Endothelial cell of umbilical vein (primary cell): ENCODE data around the gene CREB3L2. TPM values are rescaled to one million over a fixed set of nuclear protein-coding genes. Genes with fewer than 3 reads are reported as not detected.

ENCODE experiments used
- BruUV-seq: library from RNA; stranded (reverse); fragments of 400-500 nt; replicated peaks from 2 replicates; lab custom pipeline; 2021; lab: Mats Ljungman, UMichigan
- CTCF ChIA-PET: fragments of 300-600, 350-600 bp; sonication (Branson Sonifier 250); formaldehyde crosslinking; loops from one replicate; lab custom pipeline; 2021; ENCODE audit warnings: antibody characterized with exemption, inconsistent platforms; lab: Charles Lee
- POLR2A ChIA-PET: fragments of 300-600, 350-600 bp; sonication (Branson Sonifier 250); formaldehyde crosslinking; loops from one replicate; lab custom pipeline; 2021; ENCODE audit warnings: antibody characterized with exemption, inconsistent platforms; lab: Charles Lee
- DNase-seq: peaks from one replicate; pipeline ENCODE4 v3.0.0-alpha.2; 2011; ENCODE audit warnings: low read depth, low spot score
- FAIRE-seq: peaks from 2 replicates; lab custom pipeline; 2011; peaks lifted over from hg19 to GRCh38; lab: Jason Lieb, UNC
- H2AFZ ChIP-seq: 2 replicates; pipeline ENCODE4 v1.6.0; 2012; ENCODE audit warnings: low read depth, low read length, control low read depth, inconsistent platforms
- H3K27ac ChIP-seq: 2 replicates; pipeline ENCODE4 v1.5.1; 2011; ENCODE audit warnings: low read depth, mild to moderate bottlenecking, control low read depth, low read length, moderate library complexity; ENCODE audit not compliant: insufficient read depth
- H3K27me3 ChIP-seq, 2 experiments: 2 replicates each; pipeline versions ENCODE4 v1.6.0 to v1.6.1; 2011; ENCODE audit warnings: low read length in 2 of 2, mixed read lengths in 1 of 2; ENCODE audit not compliant: control insufficient read depth in 2 of 2, insufficient read depth in 2 of 2
- H3K36me3 ChIP-seq, 2 experiments: 2 replicates in 1 of 2; 3 replicates in 1 of 2; pipeline ENCODE4 v1.5.1; 2011; ENCODE audit warnings: low read length in 2 of 2, mild to moderate bottlenecking in 1 of 2, moderate library complexity in 1 of 2; ENCODE audit not compliant: control insufficient read depth in 2 of 2, insufficient read depth in 2 of 2; ENCODE audit errors: extremely low read depth in 1 of 2
- H3K4me1 ChIP-seq: 3 replicates; pipeline ENCODE4 v1.5.1; 2011; ENCODE audit warnings: mild to moderate bottlenecking, low read length; ENCODE audit not compliant: control insufficient read depth, insufficient read depth; ENCODE audit errors: extremely low read depth
- H3K4me2 ChIP-seq: 2 replicates; pipeline ENCODE4 v1.6.1; 2011; ENCODE audit warnings: low read length, control low read depth, mixed read lengths; ENCODE audit not compliant: insufficient read depth
- H3K4me3 ChIP-seq, 3 experiments: fragments of 200-600 bp in 1 of 3; sonication (generic), shearing (Covaris generic) in 1 of 3; replicated peaks in 1 of 3; 2 replicates each; pipeline ENCODE4 v1.5.1; 2011 to 2016; ENCODE audit warnings: control low read depth in 3 of 3, low read length in 3 of 3, mild to moderate bottlenecking in 2 of 3, inconsistent platforms in 1 of 3, low read depth in 1 of 3, moderate library complexity in 1 of 3; ENCODE audit not compliant: insufficient read depth in 1 of 3
- H3K79me2 ChIP-seq: 2 replicates; pipeline ENCODE4 v1.6.0; 2012; ENCODE audit warnings: low read length, inconsistent platforms; ENCODE audit not compliant: control insufficient read depth, insufficient read depth
- H3K9ac ChIP-seq: replicated peaks from 2 replicates; pipeline ENCODE3; 2011; ENCODE audit warnings: low read length, control low read depth; ENCODE audit not compliant: insufficient read depth; ENCODE audit errors: extremely low read depth
- H3K9me1 ChIP-seq: replicated peaks from 3 replicates; pipeline ENCODE4 v1.6.0; 2011; ENCODE audit warnings: mild to moderate bottlenecking, low read length; ENCODE audit not compliant: control insufficient read depth, insufficient read depth; ENCODE audit errors: extremely low read depth
- H3K9me3 ChIP-seq: replicated peaks from 2 replicates; pipeline ENCODE4 v1.5.1; 2012; ENCODE audit warnings: low read length, inconsistent platforms; ENCODE audit not compliant: control insufficient read depth, insufficient read depth
- H4K20me1 ChIP-seq: replicated peaks from 2 replicates; pipeline ENCODE3; 2011; ENCODE audit warnings: mild to moderate bottlenecking, low read length; ENCODE audit not compliant: control insufficient read depth, insufficient read depth; ENCODE audit errors: extremely low read depth
- CTCF ChIP-seq, 2 donors: IDR thresholded peaks; 1 replicate in 1 of 2; 2 replicates in 1 of 2; pipeline ENCODE4 v1.5.1; 2011; ENCODE audit warnings: low read length in 2 of 2, mild to moderate bottlenecking in 2 of 2, moderate library complexity in 2 of 2, control low read depth in 1 of 2, inconsistent platforms in 1 of 2, low read depth in 1 of 2; ENCODE audit not compliant: insufficient read depth in 1 of 2; ENCODE audit errors: extremely low read depth in 1 of 2
- EZH2 ChIP-seq: IDR thresholded peaks from 2 replicates; pipeline ENCODE4 v1.6.1; 2012; ENCODE audit warnings: borderline replicate concordance, low read depth, mild to moderate bottlenecking, moderate library complexity, low read length, inconsistent platforms; ENCODE audit not compliant: severe bottlenecking
- FOS ChIP-seq: IDR thresholded peaks from 2 replicates; pipeline ENCODE4 v1.6.1; 2011; ENCODE audit warnings: mild to moderate bottlenecking, low read length, moderate library complexity, borderline replicate concordance; ENCODE audit not compliant: insufficient read depth
- GATA2 ChIP-seq: IDR thresholded peaks from 2 replicates; pipeline ENCODE4 v1.7.0; 2011; ENCODE audit warnings: low read depth, mild to moderate bottlenecking, moderate library complexity, mixed read lengths, low read length; ENCODE audit not compliant: insufficient read length, insufficient read depth
- JUN ChIP-seq: IDR thresholded peaks from 2 replicates; pipeline ENCODE4 v1.6.1; 2011; ENCODE audit warnings: borderline replicate concordance, low read depth; ENCODE audit not compliant: insufficient read length, insufficient read depth
- MAX ChIP-seq: IDR thresholded peaks from 2 replicates; pipeline ENCODE4 v1.6.1; 2011; ENCODE audit not compliant: insufficient read depth, insufficient read length
- MYC ChIP-seq: IDR thresholded peaks from one replicate; pipeline ENCODE4 v1.6.1; 2011; ENCODE audit warnings: mild to moderate bottlenecking, low read depth, low read length
- POLR2A ChIP-seq: IDR thresholded peaks from 2 replicates; pipeline ENCODE4 v1.6.1; 2012; ENCODE audit warnings: low read depth, mild to moderate bottlenecking, control low read depth, low read length
- POLR2AphosphoS5 ChIP-seq: IDR thresholded peaks from 2 replicates; pipeline ENCODE4 v1.6.1; 2012; ENCODE audit warnings: low read depth, mild to moderate bottlenecking, control low read depth, low read length, moderate library complexity; ENCODE audit not compliant: insufficient read depth
- dilution Hi-C: fragments of 300-500 bp; cut with MboI; formaldehyde crosslinking; loops from one replicate; pipeline ENCODE4 v1.15.0; 2019; ENCODE audit warnings: low sequenced_read_pairs; ENCODE audit not compliant: extremely low pct_ligation_motif_present
- intact Hi-C: fragments of 100-400 bp; cut with micrococcal nuclease; formaldehyde crosslinking; loops from one replicate; pipeline ENCODE4 v1.10.0; 2022
- polyA plus RNA-seq, 4 experiments: library from polyadenylated mRNA; depleted of rRNA in 3 of 4; stranded (reverse) in 3 of 4; unstranded in 1 of 4; fragments of >200 nt; gene quantifications; 2 replicates each; pipeline versions ENCODE4 v1.2.1 to v1.2.3, GENCODE V29; 2011 to 2012; ENCODE audit warnings: missing spikeins in 1 of 4
- total RNA-seq: library from RNA; stranded (reverse); gene quantifications from 2 replicates; pipeline ENCODE4 v1.2.3, GENCODE V29; 2021

Gene CREB3L2
- total and polyA plus RNA-seq, 2 donors (not counting 3 experiments of a cell fraction or from before 2014, with no cell fraction given), result 32.1 to 93.4 TPM

DNA sequence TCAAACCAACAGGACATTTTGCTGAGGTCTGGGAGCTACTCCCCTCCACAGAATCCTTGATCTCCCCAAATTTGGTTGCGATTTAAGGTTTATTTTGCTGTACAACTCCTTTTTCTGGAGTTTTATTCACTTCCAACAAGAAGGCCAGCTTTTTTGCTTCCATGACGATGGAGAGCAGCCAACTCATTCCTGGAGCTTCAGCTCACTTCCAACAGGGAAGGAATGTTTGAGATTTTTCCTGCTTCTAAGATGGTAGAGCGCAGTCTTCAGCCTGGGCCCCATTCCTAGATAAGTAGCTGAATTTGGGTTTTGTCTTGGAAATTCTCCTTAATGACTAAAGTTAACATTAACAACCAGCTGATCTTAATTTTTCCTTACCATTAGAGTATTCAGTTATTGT, 30.9 kb upstream of the CREB3L2 start:
- Histone ChIP-seq H3K4me1 (no peaks in the 10 kb centered on the region), H4K20me1 (no peaks in the 10 kb centered on the region), H3K36me3 (no peaks in the 10 kb centered on the region), H3K27ac (no peak overlapping the region), H3K27me3 (no peaks in the 10 kb centered on the region), H3K4me3 (no peak overlapping the region), H3K9me3 (no peaks in the 10 kb centered on the region), H3K79me2 (no peaks in the 10 kb centered on the region), H3K4me2 (no peak overlapping the region), H2AFZ (no peak overlapping the region), H3K9ac (no peak overlapping the region), H3K9me1 (no peaks in the 10 kb centered on the region)
- ChIA-PET CTCF (interaction anchor here (1.5 to 1.8 kb wide), 2 partner anchors 59 to 706 kb away, joined by 3 to 4 read pairs; no protein-coding TSS in a partner anchor), POLR2A (no interaction called here)
- TF ChIP-seq MYC, result no peak
- TF ChIP-seq POLR2AphosphoS5, result no peak
- no peak for TF ChIP-seq POLR2A
- no peak for TF ChIP-seq FOS
- TF ChIP-seq EZH2, result no peak
- TF ChIP-seq GATA2, result no peak
- no peak for TF ChIP-seq CTCF (IDR thresholded peaks at IDR 0.05; ENCODE audit: extremely low read depth in 1 of 2, insufficient read depth in 1 of 2, low read depth in 1 of 2, low read length in 2 of 2)
- TF ChIP-seq MAX, result no peak
- no peak for TF ChIP-seq JUN
- BruUV-seq, result no TSS peak
- no peak for DNase-seq
- intact Hi-C loops, result no loop called here
- dilution Hi-C loops, result no loop called here
- no peak for FAIRE-seq
